Gastrocnemius medialis (tissue), 4 donors: Measurements from ENCODE around the gene RRM1. TPM values are rescaled to one million over a fixed set of nuclear protein-coding genes. Genes with fewer than 3 reads are reported as not detected.

Source experiments
- ATAC-seq, 2 donors: fragments of 150-250 bp; one replicate each; pipeline ENCODE4 v1.9.1; 2016
- DNase-seq, 2 donors: peaks; one replicate each; pipeline ENCODE4 v3.0.0-alpha.2; 2019
- H3K27ac ChIP-seq, 4 donors: fragments of 200-600 bp; sonication (generic); 1 replicate in 1 of 4; 2 replicates in 3 of 4; pipeline ENCODE4 v1.5.1; 2016 to 2018; ENCODE audit warnings: mild to moderate bottlenecking in 2 of 4, moderate library complexity in 1 of 4
- H3K27me3 ChIP-seq, 3 donors: fragments of 200-600 bp; sonication (generic) in 2 of 3; 1 replicate in 1 of 3; 2 replicates in 2 of 3; pipeline versions ENCODE4 v1.5.1 to v1.6.0; 2016 to 2019; ENCODE audit warnings: mild to moderate bottlenecking in 1 of 3, moderate library complexity in 1 of 3
- H3K36me3 ChIP-seq, 2 donors: fragments of 200-600 bp; sonication (generic) in 1 of 2; one replicate each; pipeline ENCODE4 v1.5.1; 2017 to 2018
- H3K4me1 ChIP-seq, 2 donors: fragments of 200-600 bp; sonication (generic) in 1 of 2; one replicate each; pipeline ENCODE4 v1.5.1; 2016 to 2017; ENCODE audit warnings: mild to moderate bottlenecking in 2 of 2
- H3K4me3 ChIP-seq, 4 donors: fragments of 200-600 bp; sonication (generic) in 3 of 4; 1 replicate in 1 of 4; 2 replicates in 3 of 4; pipeline ENCODE4 v1.5.1; 2016 to 2019; ENCODE audit warnings: mild to moderate bottlenecking in 2 of 4
- H3K9me3 ChIP-seq, 3 donors: fragments of 200-600 bp; sonication (generic) in 2 of 3; 1 replicate in 1 of 3; 2 replicates in 2 of 3; pipeline ENCODE4 v1.5.1; 2016 to 2019
- CTCF ChIP-seq, 5 experiments: fragments of 450-650 bp in 3 of 5; fragments of 200-600 bp in 2 of 5; sonication (generic) in 2 of 5; IDR thresholded peaks in 4 of 5; conservative IDR thresholded peaks in 1 of 5; 1 replicate in 4 of 5; 2 replicates in 1 of 5; pipeline ENCODE4 v1.5.1; 2016 to 2019; ENCODE audit warnings: antibody characterized with exemption in 5 of 5, mild to moderate bottlenecking in 3 of 5, moderate library complexity in 3 of 5
- POLR2A ChIP-seq, 2 donors: fragments of 450-650 bp; IDR thresholded peaks; one replicate each; pipeline ENCODE4 v1.6.1; 2017; ENCODE audit warnings: antibody characterized with exemption in 2 of 2, mild to moderate bottlenecking in 2 of 2, moderate library complexity in 2 of 2
- in situ Hi-C, 4 donors: fragments of 200-750 bp; cut with MboI; loops; one replicate each; pipeline versions ENCODE4 v1.15.0 to v1.8.0; 2017; ENCODE audit warnings: low sequenced_read_pairs in 4 of 4
- intact Hi-C: fragments of 100-400 bp; cut with DNase I; formaldehyde crosslinking; loops from one replicate; pipeline ENCODE4 v1.15.1; 2023; ENCODE audit warnings: low total_unique reads
- total RNA-seq, 4 donors: library from RNA; depleted of rRNA; stranded (reverse); fragments of >200 nt; gene quantifications; one replicate each; pipeline versions ENCODE4 v1.1.0 to v1.2.3, GENCODE V29; 2016

The RRM1 gene
- total RNA-seq, 4 donors from 2014 or later = 34.0 to 66.0 (median 37.8) TPM

DNA sequence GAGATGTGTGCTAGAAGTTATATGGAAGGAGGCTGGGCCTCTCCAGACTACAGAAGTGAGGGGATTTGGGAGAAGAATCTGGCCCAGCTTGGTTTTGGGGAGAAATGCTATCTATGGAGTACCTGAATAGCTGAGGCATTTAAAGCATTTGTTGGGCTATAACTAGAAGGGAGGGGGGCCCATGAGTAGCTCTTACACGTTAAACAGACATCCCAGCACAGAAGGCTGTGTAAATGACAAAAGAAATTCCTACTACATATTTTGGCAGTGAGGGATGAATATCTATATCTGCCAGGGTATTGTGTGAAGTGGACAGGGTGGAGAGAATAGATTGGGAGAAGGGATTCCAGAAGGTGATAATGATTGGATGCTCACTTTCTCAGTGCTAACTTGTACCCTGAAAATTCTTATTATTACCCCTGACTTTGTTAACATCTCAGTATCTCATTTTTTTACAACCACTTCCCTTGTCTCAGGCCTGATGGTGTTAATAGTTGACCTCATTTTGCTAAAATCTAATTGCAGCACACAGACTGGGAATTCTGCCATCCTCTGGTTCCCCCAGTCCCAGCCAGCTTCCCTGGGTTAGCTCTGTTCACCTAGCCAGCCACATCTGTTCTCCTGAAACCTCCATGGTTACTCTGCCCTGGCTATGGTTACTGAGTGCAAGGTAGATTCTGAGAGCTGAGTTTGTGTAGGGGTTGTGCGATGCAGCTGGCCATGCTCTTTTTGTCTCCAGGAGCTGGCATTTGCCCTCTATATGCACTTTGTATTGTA, 28.8 kb upstream of the RRM1 start:
- H3K9me3 ChIP-seq = no peaks in the 10 kb centered on the region
- H3K4me1 ChIP-seq = peaks cover 66 to 75% of the 10 kb centered on the region in 2 donors
- no peaks in the 10 kb centered on the region for H3K27me3 ChIP-seq
- in situ Hi-C loops = no loop called here
- DNase-seq (no peak), ATAC-seq (peak; percentile 17 to 31)
- TF ChIP-seq POLR2A (IDR thresholded peaks at IDR 0.05) (no peak), CTCF (IDR thresholded peaks at IDR 0.05 in 4 of 5, conservative IDR thresholded peaks at IDR 0.05 in 1 of 5) (no peak)
- intact Hi-C loops = no loop called here
- peaks cover 0 to 12% of the 10 kb centered on the region in 2 donors for H3K36me3 ChIP-seq
- no peak overlapping the region for H3K4me3 ChIP-seq
- H3K27ac ChIP-seq = peak overlapping the region; percentile 42 to 69 (median 66)

- Histone ChIP-seq H3K9me3 (no peaks in the 10 kb centered on the region), H3K27ac (no peak overlapping the region), H3K36me3 (peaks cover 0 to 9% of the 10 kb centered on the region in 2 donors), H3K4me1 (peaks cover 57 to 73% of the 10 kb centered on the region in 2 donors), H3K27me3 (no peaks in the 10 kb centered on the region), H3K4me3 (no peak overlapping the region)
- TF ChIP-seq POLR2A (IDR thresholded peaks at IDR 0.05) = no peak
- no peak for TF ChIP-seq CTCF (IDR thresholded peaks at IDR 0.05 in 4 of 5, conservative IDR thresholded peaks at IDR 0.05 in 1 of 5)
- intact Hi-C loops = no loop called here
- DNase-seq (no peak), ATAC-seq (no peak)
- in situ Hi-C loops = no loop called here
These were observed 27.7 kb upstream of the RRM1 start for GRCh38 chr11:4066910-4067309.

DNA sequence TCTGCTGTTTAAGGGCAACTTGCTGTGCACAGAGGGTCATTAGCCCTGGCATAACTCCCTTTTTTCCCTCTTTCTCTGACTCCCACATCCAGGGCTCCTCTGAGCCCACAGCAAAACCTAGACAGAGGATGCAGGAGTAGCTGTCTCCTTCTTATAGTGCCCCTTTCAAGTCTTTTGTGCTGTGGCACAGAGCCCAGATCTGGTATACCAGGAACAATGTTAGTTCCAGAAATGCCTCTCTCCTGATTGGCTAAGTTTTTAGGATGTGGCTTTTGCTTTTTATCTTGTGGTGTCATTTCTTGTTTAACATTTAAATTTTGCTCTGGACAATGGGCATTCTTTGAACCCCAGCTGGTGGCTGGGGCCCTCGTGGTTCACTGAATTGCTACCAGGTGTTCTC, 25.6 kb upstream of the RRM1 start:
- H3K27me3 ChIP-seq = no peaks in the 10 kb centered on the region
- H3K9me3 ChIP-seq = no peaks in the 10 kb centered on the region
- H3K27ac ChIP-seq = peak overlapping the region in 1 of 4 donors; percentile 15
- no peak for ATAC-seq
- DNase-seq = no peak
- in situ Hi-C loops = no loop called here
- H3K36me3 ChIP-seq = peaks cover 0 to 9% of the 10 kb centered on the region in 2 donors
- no peak overlapping the region for H3K4me3 ChIP-seq
- peaks cover 52 to 80% of the 10 kb centered on the region in 2 donors for H3K4me1 ChIP-seq
- TF ChIP-seq POLR2A (IDR thresholded peaks at IDR 0.05) (no peak), CTCF (IDR thresholded peaks at IDR 0.05 in 4 of 5, conservative IDR thresholded peaks at IDR 0.05 in 1 of 5) (no peak)
- intact Hi-C loops = no loop called here

- no peaks in the 10 kb centered on the region for H3K27me3 ChIP-seq
- H3K9me3 ChIP-seq = no peaks in the 10 kb centered on the region
- no peak overlapping the region for H3K4me3 ChIP-seq
- ATAC-seq = no peak
- in situ Hi-C loops = loop anchor here (5.0 kb wide), 2 partner anchors 219 to 224 kb away; no protein-coding TSS in a partner anchor
- H3K27ac ChIP-seq = peak overlapping the region in 3 of 4 donors; percentile 22 to 46 (median 46)
- no peak for DNase-seq
- TF ChIP-seq CTCF (IDR thresholded peaks at IDR 0.05 in 4 of 5, conservative IDR thresholded peaks at IDR 0.05 in 1 of 5) = no peak
- TF ChIP-seq POLR2A (IDR thresholded peaks at IDR 0.05) = no peak
- peaks cover 37 to 64% of the 10 kb centered on the region in 2 donors for H3K4me1 ChIP-seq
- H3K36me3 ChIP-seq = peaks cover 0 to 9% of the 10 kb centered on the region in 2 donors
- intact Hi-C loops = no loop called here
These were observed 23.3 kb upstream of the RRM1 start for GRCh38 chr11:4071325-4071724.
